Dendritic cell treated with granulocyte-macrophage colony-stimulating factor and Interleukin-4, amounts not matched to agents 40 ng/mL and 50 ng/mL, for 4 days (primary cell): ENCODE results near the gene SMARCC1.
A peak's percentile ranks its signal among the peaks of the same experiment; 100 is the strongest.

Source experiments
- H3K27ac Mint-ChIP-seq: one replicate; pipeline ENCODE4 v1.8.0; 2022; ENCODE audit warnings: mild to moderate bottlenecking, mixed read lengths
- H3K27me3 Mint-ChIP-seq: one replicate; pipeline ENCODE4 v1.8.0; 2022; ENCODE audit warnings: mild to moderate bottlenecking, mixed read lengths
- H3K36me3 Mint-ChIP-seq: one replicate; pipeline ENCODE4 v1.8.0; 2022; ENCODE audit warnings: low read depth, mixed read lengths
- H3K4me1 Mint-ChIP-seq: one replicate; pipeline ENCODE4 v1.8.0; 2022; ENCODE audit warnings: low read depth, mixed read lengths
- H3K4me3 Mint-ChIP-seq: one replicate; pipeline ENCODE4 v1.8.0; 2022; ENCODE audit warnings: mild to moderate bottlenecking, moderate library complexity, mixed read lengths
- H3K9me3 Mint-ChIP-seq: one replicate; pipeline ENCODE4 v1.8.0; 2022; ENCODE audit warnings: mixed read lengths
- intact Hi-C: fragments of 100-400 bp; cut with micrococcal nuclease; formaldehyde crosslinking; loops from one replicate; pipeline ENCODE4 v1.15.0; 2022

SMARCC1 gene

DNA sequence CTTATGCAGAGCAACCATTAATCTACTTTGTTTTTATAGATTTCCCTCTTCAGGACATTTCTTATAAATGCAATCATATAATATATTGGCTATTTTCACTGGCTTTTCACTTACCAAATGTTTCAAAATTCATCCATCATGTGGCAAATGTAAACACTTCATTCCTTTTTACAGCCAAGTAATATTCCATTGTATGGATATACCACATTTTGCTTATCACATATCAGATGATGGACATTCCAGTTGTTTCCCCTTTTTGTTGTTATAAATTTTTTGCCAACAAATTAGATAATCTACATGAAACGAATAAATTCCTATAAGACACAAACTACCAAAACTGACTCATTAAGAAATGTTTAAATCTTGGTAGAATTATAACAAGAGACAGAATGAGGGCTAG, 123.2 kb downstream of the SMARCC1 start:
- no peaks in the 10 kb centered on the region for H3K4me1 Mint-ChIP-seq
- no peak overlapping the region for H3K27ac Mint-ChIP-seq
- intact Hi-C loops = no loop called here
- H3K27me3 Mint-ChIP-seq = no peaks in the 10 kb centered on the region
- H3K4me3 Mint-ChIP-seq = no peak overlapping the region
- peaks cover 86% of the 10 kb centered on the region for H3K36me3 Mint-ChIP-seq
- H3K9me3 Mint-ChIP-seq = no peaks in the 10 kb centered on the region

DNA sequence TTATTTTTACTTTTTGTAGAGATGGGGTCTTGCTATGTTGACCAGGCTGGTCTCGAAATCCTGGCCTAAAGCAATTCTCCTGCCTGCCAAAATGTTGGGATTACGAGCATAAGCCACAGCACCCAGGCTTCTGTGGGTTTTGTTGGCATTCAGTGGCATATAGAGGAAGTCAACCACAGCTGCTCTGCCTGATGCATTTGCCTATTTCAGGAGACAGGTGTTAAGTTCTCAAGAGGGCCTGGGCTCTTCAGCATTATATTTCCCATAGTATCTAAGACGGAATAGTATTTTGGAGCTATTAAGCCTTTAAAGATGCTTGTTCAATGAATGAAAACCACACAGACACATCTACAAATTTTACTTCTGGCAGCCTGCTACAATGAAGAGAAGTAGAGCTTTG, 129.6 kb downstream of the SMARCC1 start:
- intact Hi-C loops = no loop called here
- H3K27ac Mint-ChIP-seq = no peak overlapping the region
- H3K36me3 Mint-ChIP-seq = peaks cover 65% of the 10 kb centered on the region
- no peak overlapping the region for H3K4me3 Mint-ChIP-seq
- H3K4me1 Mint-ChIP-seq = no peaks in the 10 kb centered on the region
- no peaks in the 10 kb centered on the region for H3K27me3 Mint-ChIP-seq
- no peaks in the 10 kb centered on the region for H3K9me3 Mint-ChIP-seq

GRCh38 chr3:47650294-47650693, 131.4 kb downstream of the SMARCC1 start:
- no peaks in the 10 kb centered on the region for H3K9me3 Mint-ChIP-seq
- H3K4me1 Mint-ChIP-seq = no peaks in the 10 kb centered on the region
- peaks cover 60% of the 10 kb centered on the region for H3K36me3 Mint-ChIP-seq
- intact Hi-C loops = no loop called here
- H3K27me3 Mint-ChIP-seq = no peaks in the 10 kb centered on the region
- no peak overlapping the region for H3K27ac Mint-ChIP-seq
- no peak overlapping the region for H3K4me3 Mint-ChIP-seq

DNA sequence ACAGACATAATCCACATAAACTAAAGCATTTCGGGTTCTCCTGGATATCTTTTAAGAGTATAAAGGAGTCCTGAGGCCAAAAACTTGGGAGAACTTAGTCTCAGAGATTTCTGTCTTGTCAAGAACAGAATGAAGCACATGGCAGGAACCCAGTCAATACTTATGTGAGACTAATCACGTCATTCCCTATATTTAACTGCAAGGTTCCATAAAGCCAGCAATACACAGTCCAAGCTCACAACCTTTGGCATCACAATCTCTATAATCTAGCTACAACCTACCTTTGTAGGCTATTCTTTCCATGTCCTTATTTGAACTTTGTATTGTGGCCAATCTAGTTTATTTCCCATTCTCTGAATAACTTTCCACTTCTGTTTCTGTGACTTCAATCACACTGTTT, 134.1 kb downstream of the SMARCC1 start:
- H3K27me3 Mint-ChIP-seq = no peaks in the 10 kb centered on the region
- no peaks in the 10 kb centered on the region for H3K9me3 Mint-ChIP-seq
- peaks cover 64% of the 10 kb centered on the region for H3K36me3 Mint-ChIP-seq
- H3K4me1 Mint-ChIP-seq = no peaks in the 10 kb centered on the region
- H3K27ac Mint-ChIP-seq = no peak overlapping the region
- H3K4me3 Mint-ChIP-seq = no peak overlapping the region
- intact Hi-C loops = no loop called here

DNA sequence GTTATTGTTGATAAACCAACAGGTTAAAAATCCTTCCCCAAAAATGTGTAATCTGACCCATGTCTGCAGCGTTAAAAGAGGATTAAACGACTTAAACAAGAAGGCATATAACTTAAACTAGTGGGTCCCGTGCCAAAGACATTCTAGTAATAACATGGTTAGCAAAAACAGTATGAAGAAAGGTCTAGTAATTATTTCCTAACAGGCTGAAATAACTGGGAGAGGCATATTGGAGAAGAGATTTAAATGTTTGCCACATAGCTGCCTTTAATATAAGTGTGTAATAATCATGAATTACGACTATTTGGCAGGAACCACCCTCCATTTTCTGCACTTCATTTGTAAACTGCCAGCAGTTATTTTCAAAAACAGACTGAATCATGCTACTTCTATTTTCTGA, 135.3 kb downstream of the SMARCC1 start:
- H3K27me3 Mint-ChIP-seq = no peaks in the 10 kb centered on the region
- no peak overlapping the region for H3K4me3 Mint-ChIP-seq
- no peaks in the 10 kb centered on the region for H3K4me1 Mint-ChIP-seq
- H3K36me3 Mint-ChIP-seq = peaks cover 65% of the 10 kb centered on the region
- H3K27ac Mint-ChIP-seq = no peak overlapping the region
- no peaks in the 10 kb centered on the region for H3K9me3 Mint-ChIP-seq
- intact Hi-C loops = no loop called here

GRCh38 chr3:47645551-47645950, 136.1 kb downstream of the SMARCC1 start:
- peaks cover 66% of the 10 kb centered on the region for H3K36me3 Mint-ChIP-seq
- H3K27ac Mint-ChIP-seq = no peak overlapping the region
- intact Hi-C loops = no loop called here
- H3K9me3 Mint-ChIP-seq = no peaks in the 10 kb centered on the region
- no peaks in the 10 kb centered on the region for H3K4me1 Mint-ChIP-seq
- H3K4me3 Mint-ChIP-seq = no peak overlapping the region
- no peaks in the 10 kb centered on the region for H3K27me3 Mint-ChIP-seq

GRCh38 chr3:47643092-47643491, 138.6 kb downstream of the SMARCC1 start:
- intact Hi-C loops = no loop called here
- no peaks in the 10 kb centered on the region for H3K9me3 Mint-ChIP-seq
- H3K4me3 Mint-ChIP-seq = no peak overlapping the region
- H3K36me3 Mint-ChIP-seq = peaks cover 75% of the 10 kb centered on the region
- no peaks in the 10 kb centered on the region for H3K4me1 Mint-ChIP-seq
- no peak overlapping the region for H3K27ac Mint-ChIP-seq
- no peaks in the 10 kb centered on the region for H3K27me3 Mint-ChIP-seq

GRCh38 chr3:47641739-47642138, 140.0 kb downstream of the SMARCC1 start:
- Mint-ChIP-seq H3K36me3 (peaks cover 77% of the 10 kb centered on the region), H3K27me3 (no peaks in the 10 kb centered on the region), H3K9me3 (no peaks in the 10 kb centered on the region), H3K27ac (no peak overlapping the region), H3K4me1 (no peaks in the 10 kb centered on the region), H3K4me3 (no peak overlapping the region)
- intact Hi-C loops = no loop called here

DNA sequence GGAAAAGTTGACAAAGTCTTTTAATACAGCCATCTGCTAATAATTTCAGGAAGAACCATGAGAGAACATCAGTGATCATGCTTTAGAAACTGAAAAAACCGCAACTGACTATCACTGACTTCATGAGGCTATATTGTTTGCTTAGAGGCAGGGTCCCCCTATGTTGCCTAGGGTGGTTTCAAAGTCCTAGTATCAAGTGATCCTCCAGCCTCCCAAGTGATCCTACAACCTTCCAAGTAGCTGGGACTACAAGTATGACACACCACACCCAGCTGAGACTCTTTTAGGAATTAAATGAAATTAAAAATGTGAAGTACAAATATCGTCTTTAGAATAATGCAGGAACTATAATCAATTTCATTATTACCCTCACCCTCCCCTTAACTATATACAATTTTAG, 144.8 kb downstream of the SMARCC1 start:
- H3K9me3 Mint-ChIP-seq = no peaks in the 10 kb centered on the region
- intact Hi-C loops = no loop called here
- H3K4me1 Mint-ChIP-seq = peaks cover 11% of the 10 kb centered on the region
- no peak overlapping the region for H3K4me3 Mint-ChIP-seq
- no peaks in the 10 kb centered on the region for H3K27me3 Mint-ChIP-seq
- H3K36me3 Mint-ChIP-seq = peaks cover 86% of the 10 kb centered on the region
- no peak overlapping the region for H3K27ac Mint-ChIP-seq

GRCh38 chr3:47636225-47636624, 145.5 kb downstream of the SMARCC1 start:
- intact Hi-C loops = no loop called here
- Mint-ChIP-seq H3K27me3 (no peaks in the 10 kb centered on the region), H3K4me1 (peaks cover 11% of the 10 kb centered on the region), H3K9me3 (no peaks in the 10 kb centered on the region), H3K27ac (no peak overlapping the region), H3K4me3 (no peak overlapping the region), H3K36me3 (peaks cover 86% of the 10 kb centered on the region)

- Mint-ChIP-seq H3K4me3 (no peak overlapping the region), H3K36me3 (peaks cover 90% of the 10 kb centered on the region), H3K27ac (peak overlapping the region; percentile 7), H3K4me1 (peaks cover 11% of the 10 kb centered on the region), H3K9me3 (no peaks in the 10 kb centered on the region), H3K27me3 (no peaks in the 10 kb centered on the region)
- intact Hi-C loops = no loop called here
Measured at GRCh38 chr3:47635536-47635935, 146.2 kb downstream of the SMARCC1 start.

DNA sequence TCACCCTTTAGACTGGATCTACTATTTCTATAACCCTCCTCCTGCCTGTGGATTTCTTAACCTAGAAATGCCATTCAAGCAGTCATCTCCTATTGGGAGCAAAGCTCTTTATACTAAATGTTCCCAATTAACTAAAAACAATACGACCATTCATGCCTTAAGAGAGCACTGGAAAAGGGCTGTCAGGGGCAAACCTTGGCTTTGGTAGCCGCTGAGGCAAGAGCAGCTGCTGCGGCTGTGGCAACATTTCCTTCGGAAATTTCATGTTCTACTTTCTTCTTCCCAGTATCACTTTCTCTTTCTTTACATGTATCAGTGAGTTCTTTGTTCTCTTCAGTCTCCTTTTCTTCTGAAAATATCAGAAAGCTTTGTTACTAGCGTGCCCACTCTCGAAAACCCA, 146.7 kb downstream of the SMARCC1 start:
- Mint-ChIP-seq H3K4me3 (no peak overlapping the region), H3K9me3 (no peaks in the 10 kb centered on the region), H3K36me3 (peaks cover 93% of the 10 kb centered on the region), H3K4me1 (peaks cover 11% of the 10 kb centered on the region), H3K27ac (peak overlapping the region; percentile 7), H3K27me3 (no peaks in the 10 kb centered on the region)
- intact Hi-C loops = no loop called here

- H3K36me3 Mint-ChIP-seq = peaks cover 99% of the 10 kb centered on the region
- peaks cover 8% of the 10 kb centered on the region for H3K4me1 Mint-ChIP-seq
- H3K4me3 Mint-ChIP-seq = no peak overlapping the region
- no peak overlapping the region for H3K27ac Mint-ChIP-seq
- H3K27me3 Mint-ChIP-seq = no peaks in the 10 kb centered on the region
- no peaks in the 10 kb centered on the region for H3K9me3 Mint-ChIP-seq
- intact Hi-C loops = no loop called here
Measured at GRCh38 chr3:47630810-47631209, 150.9 kb downstream of the SMARCC1 start.

DNA sequence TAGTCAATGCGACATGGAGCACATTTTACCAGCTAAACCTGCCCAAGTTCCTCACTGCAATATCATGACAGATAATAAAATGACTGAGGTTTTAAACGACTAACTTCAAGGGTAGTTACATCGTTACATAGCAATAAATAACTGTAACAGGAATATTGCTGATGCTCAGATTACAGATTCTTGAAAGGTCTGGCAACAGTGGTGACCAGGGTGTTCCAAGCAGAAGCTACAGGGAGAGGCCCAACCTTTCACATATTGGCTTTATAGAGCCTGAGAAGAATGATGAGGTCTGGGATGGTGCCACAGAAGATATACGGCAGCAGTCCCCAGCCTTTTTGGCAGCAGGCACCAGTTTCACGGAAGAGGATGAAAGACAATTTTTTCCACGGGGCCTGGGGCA, 151.9 kb downstream of the SMARCC1 start:
- intact Hi-C loops = no loop called here
- no peaks in the 10 kb centered on the region for H3K27me3 Mint-ChIP-seq
- no peaks in the 10 kb centered on the region for H3K4me1 Mint-ChIP-seq
- no peak overlapping the region for H3K27ac Mint-ChIP-seq
- peaks cover 93% of the 10 kb centered on the region for H3K36me3 Mint-ChIP-seq
- H3K9me3 Mint-ChIP-seq = no peaks in the 10 kb centered on the region
- H3K4me3 Mint-ChIP-seq = no peak overlapping the region

GRCh38 chr3:47628426-47628825, 153.3 kb downstream of the SMARCC1 start:
- H3K4me1 Mint-ChIP-seq = no peaks in the 10 kb centered on the region
- H3K27ac Mint-ChIP-seq = no peak overlapping the region
- intact Hi-C loops = no loop called here
- no peaks in the 10 kb centered on the region for H3K9me3 Mint-ChIP-seq
- H3K36me3 Mint-ChIP-seq = peaks cover 91% of the 10 kb centered on the region
- H3K4me3 Mint-ChIP-seq = no peak overlapping the region
- H3K27me3 Mint-ChIP-seq = no peaks in the 10 kb centered on the region
